Measurements from ENCODE around the gene HOXD1. TPM values are rescaled to one million over a fixed set of nuclear protein-coding genes. Genes with fewer than 3 reads are reported as not detected.

HOXD1 gene
- total RNA-seq, 1 experiment from 2014 or later: not detected

- intact Hi-C loops (cut with micrococcal nuclease): no loop called here
- no TSS peak for BruUV-seq (replicated peaks)
- no peak overlapping the region for H3K4me3 Mint-ChIP-seq (ENCODE audit: unreplicated experiment)
Measured at GRCh38 chr2:176178038-176178756, 10.3 kb upstream of the HOXD1 start.

DNA sequence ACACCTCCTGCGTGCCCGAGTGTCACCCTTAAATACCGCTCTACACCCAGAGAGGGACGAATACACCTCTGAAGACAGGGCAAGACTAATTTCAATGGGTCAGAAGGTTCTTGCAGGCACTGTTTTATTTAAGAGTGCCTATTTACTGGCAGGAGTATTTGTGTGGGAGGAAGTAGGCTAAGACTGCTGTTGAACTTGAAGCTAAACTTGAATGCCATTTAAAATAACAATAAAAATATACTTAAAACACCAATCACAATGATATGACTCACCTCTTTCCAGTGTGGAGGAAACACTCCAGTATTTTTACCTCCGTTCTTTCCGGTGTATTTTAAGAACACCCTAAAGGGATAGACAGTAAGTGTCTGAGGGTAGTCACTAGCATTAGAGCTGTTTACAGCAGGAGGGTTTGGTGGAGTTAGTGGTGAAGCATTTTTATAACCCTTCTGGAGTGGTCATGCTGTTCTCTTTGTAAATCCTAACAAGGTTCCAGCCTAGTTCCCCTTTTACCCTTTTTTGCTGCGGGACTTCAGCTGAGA is 9.6 kb upstream of the HOXD1 start:
- intact Hi-C loops (cut with micrococcal nuclease): no loop called here
- ChIA-PET POLR2A (no interaction called here), CTCF (interaction anchor here (0.7 kb wide), 2 partner anchors 473 to 477 kb away, joined by 3 read pairs; no protein-coding TSS in a partner anchor)
- Mint-ChIP-seq H3K27me3 (ENCODE audit: insufficient read depth, unreplicated experiment) (peaks cover 14% of the 10 kb centered on the region), H3K36me3 (ENCODE audit: insufficient read depth, unreplicated experiment) (no peaks in the 10 kb centered on the region), H3K9me3 (ENCODE audit: unreplicated experiment) (no peaks in the 10 kb centered on the region), H3K4me3 (ENCODE audit: unreplicated experiment) (no peak overlapping the region), H3K4me1 (ENCODE audit: insufficient read depth, unreplicated experiment) (no peaks in the 10 kb centered on the region), H3K27ac (ENCODE audit: low read depth, unreplicated experiment) (no peak overlapping the region)
- TF ChIP-seq, protein P1, sequence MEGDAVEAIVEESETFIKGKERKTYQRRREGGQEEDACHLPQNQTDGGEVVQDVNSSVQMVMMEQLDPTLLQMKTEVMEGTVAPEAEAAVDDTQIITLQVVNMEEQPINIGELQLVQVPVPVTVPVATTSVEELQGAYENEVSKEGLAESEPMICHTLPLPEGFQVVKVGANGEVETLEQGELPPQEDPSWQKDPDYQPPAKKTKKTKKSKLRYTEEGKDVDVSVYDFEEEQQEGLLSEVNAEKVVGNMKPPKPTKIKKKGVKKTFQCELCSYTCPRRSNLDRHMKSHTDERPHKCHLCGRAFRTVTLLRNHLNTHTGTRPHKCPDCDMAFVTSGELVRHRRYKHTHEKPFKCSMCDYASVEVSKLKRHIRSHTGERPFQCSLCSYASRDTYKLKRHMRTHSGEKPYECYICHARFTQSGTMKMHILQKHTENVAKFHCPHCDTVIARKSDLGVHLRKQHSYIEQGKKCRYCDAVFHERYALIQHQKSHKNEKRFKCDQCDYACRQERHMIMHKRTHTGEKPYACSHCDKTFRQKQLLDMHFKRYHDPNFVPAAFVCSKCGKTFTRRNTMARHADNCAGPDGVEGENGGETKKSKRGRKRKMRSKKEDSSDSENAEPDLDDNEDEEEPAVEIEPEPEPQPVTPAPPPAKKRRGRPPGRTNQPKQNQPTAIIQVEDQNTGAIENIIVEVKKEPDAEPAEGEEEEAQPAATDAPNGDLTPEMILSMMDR (IDR thresholded peaks at IDR 0.05; ENCODE audit: unreplicated experiment): no peak
- no TSS peak for BruUV-seq (replicated peaks)
- peak; percentile 22 for DNase-seq (ENCODE audit: unreplicated experiment)

More at GRCh38 chr2:176178038-176178756, 10.3 kb upstream of the HOXD1 start:
- CTCF ChIA-PET: interaction anchor here (0.7 kb wide), 1 partner anchor 474 kb away, joined by 3 read pairs; no protein-coding TSS in a partner anchor
- Mint-ChIP-seq H3K27me3 (ENCODE audit: insufficient read depth, unreplicated experiment) (peaks cover 14% of the 10 kb centered on the region), H3K4me1 (ENCODE audit: insufficient read depth, unreplicated experiment) (no peaks in the 10 kb centered on the region), H3K9me3 (ENCODE audit: unreplicated experiment) (no peaks in the 10 kb centered on the region), H3K36me3 (ENCODE audit: insufficient read depth, unreplicated experiment) (no peaks in the 10 kb centered on the region), H3K27ac (ENCODE audit: low read depth, unreplicated experiment) (no peak overlapping the region)
- POLR2A ChIA-PET: no interaction called here
- DNase-seq (ENCODE audit: unreplicated experiment): peak; percentile 20
- TF ChIP-seq, protein P1 (IDR thresholded peaks at IDR 0.05; ENCODE audit: unreplicated experiment): no peak

GRCh38 chr2:176181551-176181950 is 6.9 kb upstream of the HOXD1 start:
- TF ChIP-seq, protein P1 (IDR thresholded peaks at IDR 0.05; ENCODE audit: unreplicated experiment): no peak
- Mint-ChIP-seq H3K9me3 (ENCODE audit: unreplicated experiment) (no peaks in the 10 kb centered on the region), H3K27ac (ENCODE audit: low read depth, unreplicated experiment) (no peak overlapping the region), H3K27me3 (ENCODE audit: insufficient read depth, unreplicated experiment) (peaks cover 14% of the 10 kb centered on the region), H3K4me3 (ENCODE audit: unreplicated experiment) (no peak overlapping the region), H3K4me1 (ENCODE audit: insufficient read depth, unreplicated experiment) (no peaks in the 10 kb centered on the region), H3K36me3 (ENCODE audit: insufficient read depth, unreplicated experiment) (no peaks in the 10 kb centered on the region)
- intact Hi-C loops (cut with micrococcal nuclease): no loop called here
- no peak for DNase-seq (ENCODE audit: unreplicated experiment)
- CTCF ChIA-PET: interaction anchor here (0.6 to 1.2 kb wide), 3 partner anchors 18 to 372 kb away, joined by 3 to 6 read pairs (median 3); no protein-coding TSS in a partner anchor
- POLR2A ChIA-PET: no interaction called here
- no TSS peak for BruUV-seq (replicated peaks)

GRCh38 chr2:176182671-176183070 is 5.8 kb upstream of the HOXD1 start:
- Mint-ChIP-seq H3K9me3 (ENCODE audit: unreplicated experiment) (no peaks in the 10 kb centered on the region), H3K27ac (ENCODE audit: low read depth, unreplicated experiment) (no peak overlapping the region), H3K36me3 (ENCODE audit: insufficient read depth, unreplicated experiment) (no peaks in the 10 kb centered on the region), H3K27me3 (ENCODE audit: insufficient read depth, unreplicated experiment) (peaks cover 14% of the 10 kb centered on the region), H3K4me3 (ENCODE audit: unreplicated experiment) (no peak overlapping the region), H3K4me1 (ENCODE audit: insufficient read depth, unreplicated experiment) (no peaks in the 10 kb centered on the region)
- ChIA-PET POLR2A (no interaction called here), CTCF (interaction anchor here (0.6 to 1.1 kb wide), 2 partner anchors 383 to 455 kb away, joined by 3 to 4 read pairs; no protein-coding TSS in a partner anchor)
- TF ChIP-seq, protein P1 (IDR thresholded peaks at IDR 0.05; ENCODE audit: unreplicated experiment): no peak
- intact Hi-C loops (cut with micrococcal nuclease): no loop called here
- no TSS peak for BruUV-seq (replicated peaks)
- DNase-seq (ENCODE audit: unreplicated experiment): no peak

All from MCF 10A (cell line).